AML-193 (cell line): Measurements from ENCODE around the gene RXFP4.
"Not testable (repeated sequence)": the region's sequence is repeated elsewhere in the genome, so short reads cannot be mapped to it uniquely, and the experiment has no call there.

Experiments
- DNase-seq, 2 experiments: peaks; one replicate each; lab custom pipeline; 2025; lab: John Stamatoyannopoulos, UW

Gene RXFP4, protein sequence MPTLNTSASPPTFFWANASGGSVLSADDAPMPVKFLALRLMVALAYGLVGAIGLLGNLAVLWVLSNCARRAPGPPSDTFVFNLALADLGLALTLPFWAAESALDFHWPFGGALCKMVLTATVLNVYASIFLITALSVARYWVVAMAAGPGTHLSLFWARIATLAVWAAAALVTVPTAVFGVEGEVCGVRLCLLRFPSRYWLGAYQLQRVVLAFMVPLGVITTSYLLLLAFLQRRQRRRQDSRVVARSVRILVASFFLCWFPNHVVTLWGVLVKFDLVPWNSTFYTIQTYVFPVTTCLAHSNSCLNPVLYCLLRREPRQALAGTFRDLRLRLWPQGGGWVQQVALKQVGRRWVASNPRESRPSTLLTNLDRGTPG

DNA sequence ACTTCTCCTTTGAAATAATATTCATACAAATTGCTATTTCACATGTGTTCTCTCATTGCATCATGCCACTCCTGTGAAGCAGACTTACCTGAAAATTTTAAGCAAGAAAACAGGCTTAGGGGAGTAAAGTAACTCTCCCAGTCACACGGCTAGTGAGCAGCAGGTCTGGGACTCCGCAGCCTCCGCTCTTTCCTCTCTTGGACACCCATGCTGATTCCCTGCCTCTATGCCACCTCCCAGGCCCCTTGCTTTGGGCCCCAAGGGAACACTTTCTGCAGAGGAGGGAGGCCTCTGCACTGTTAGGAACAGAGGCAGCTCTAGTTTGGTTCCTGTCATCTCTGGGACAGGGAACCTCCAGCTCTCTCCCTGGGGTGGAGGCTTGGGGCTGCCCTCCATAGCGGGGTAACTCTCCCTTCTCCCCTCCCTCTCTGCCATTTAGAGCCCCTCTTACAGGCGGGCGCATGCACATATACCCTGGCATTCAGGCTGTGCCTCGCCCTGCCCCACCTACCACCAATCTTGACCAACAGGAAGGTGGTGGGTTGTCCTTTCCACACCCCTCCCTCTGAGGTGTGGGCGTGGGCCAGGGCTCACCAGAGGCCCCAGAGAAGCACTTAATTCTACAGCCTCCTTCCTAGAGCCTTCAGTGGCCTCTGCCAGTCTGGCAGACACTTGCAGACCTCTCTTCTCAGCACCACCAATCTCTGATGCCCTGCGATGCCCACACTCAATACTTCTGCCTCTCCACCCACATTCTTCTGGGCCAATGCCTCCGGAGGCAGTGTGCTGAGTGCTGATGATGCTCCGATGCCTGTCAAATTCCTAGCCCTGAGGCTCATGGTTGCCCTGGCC, at the start of gene RXFP4:
RXFP4 (plus strand) TSS at position 646 of the 852 bp plus-strand sequence; CDS start at position 718, 72 bp downstream.
- DNase-seq = no peak

DNA sequence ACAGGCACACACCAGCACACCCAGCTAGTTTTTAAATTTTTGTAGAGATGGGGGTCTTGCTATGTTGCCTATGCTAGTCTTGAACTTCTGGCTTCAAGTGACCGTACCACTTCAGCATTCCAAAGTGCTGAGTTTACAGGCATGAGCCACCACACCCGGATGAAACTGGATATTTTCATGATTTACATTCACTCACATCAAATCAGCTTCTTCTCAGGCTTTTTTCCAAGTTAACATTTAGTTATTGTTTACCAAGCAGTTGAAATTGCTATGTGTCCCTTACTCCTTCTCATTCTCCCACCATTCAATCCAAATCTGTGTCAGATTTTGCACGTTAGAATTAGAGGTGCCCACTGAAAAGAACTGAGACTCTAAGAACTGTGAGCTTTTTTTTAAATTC, 48.6 kb upstream of the RXFP4 start:
- DNase-seq = no peak

DNA sequence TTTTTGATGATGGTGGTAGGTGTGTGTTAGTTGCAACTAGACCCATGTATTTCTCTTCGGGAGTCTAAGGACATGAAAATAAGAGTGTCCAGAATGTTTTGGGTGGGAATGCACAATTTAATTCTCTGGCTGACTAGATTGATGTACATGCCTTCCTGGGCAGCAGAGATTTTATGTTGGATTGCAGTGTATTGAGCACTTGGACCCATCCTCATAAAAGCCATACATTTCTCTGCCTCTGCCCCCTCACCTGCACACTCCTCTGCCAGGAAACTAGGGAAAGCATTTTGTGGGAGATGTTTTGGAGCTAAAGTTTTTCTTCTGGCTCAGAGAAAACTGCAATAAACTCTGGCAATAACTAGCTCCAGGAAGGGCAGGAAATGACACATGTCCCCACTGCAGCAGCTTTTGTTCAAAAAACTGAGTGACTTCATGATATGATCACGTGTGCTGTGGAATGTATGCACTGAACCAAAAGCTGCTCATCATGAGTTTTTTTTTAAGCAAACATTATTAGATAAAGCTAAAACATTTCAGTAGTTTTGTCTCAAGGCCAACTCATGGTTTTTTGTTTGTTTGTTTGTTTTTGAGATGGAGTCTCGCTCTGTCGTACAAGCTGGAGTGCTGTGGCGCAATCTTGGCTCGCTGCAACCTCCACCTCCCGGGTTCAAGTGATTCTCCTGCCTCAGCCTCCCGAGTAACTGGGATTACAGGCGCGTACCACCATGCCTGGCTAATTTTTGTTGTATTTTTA, 47.9 kb upstream of the RXFP4 start:
- peak; percentile 29 to 51 for DNase-seq

DNA sequence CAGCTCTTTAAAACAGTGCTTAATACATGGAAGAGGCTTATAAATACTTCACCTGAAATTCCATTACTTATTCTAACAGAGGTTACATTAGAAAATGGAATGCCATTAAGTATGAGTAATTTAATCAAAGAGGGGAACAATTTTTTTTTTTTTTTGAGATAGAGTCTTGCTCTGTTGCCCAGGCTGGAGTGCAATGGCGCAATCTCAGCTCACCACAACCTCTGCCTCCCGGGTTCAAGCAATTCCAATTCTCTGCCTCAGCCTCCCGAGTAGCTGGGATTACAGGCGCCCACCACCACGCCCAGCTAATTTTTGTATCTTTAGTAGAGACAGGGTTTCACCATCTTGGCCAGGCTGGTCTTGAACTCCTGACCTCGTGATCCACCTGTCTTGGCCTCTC, 45.8 kb upstream of the RXFP4 start:
- not testable (repeated sequence) for DNase-seq

DNA sequence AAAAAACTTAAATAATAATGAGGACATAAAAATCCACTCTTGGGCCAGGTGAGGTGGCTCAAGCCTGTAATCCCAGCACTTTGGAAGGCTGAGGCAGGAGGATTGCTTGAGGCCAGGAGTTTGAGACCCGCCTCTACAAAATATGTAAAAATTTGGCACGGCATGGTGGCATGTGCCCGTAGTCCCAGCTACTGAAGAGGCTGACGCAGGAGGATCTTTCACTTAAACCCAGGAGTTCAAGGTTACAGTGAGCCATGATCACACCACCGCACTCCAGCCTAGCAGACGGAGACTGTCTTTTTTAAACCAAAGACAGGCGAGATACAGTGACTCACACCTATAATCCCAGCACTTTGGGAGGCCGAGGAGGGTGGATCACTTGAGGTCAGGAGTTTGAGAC, 45.0 kb upstream of the RXFP4 start:
- DNase-seq = not testable (repeated sequence)

DNA sequence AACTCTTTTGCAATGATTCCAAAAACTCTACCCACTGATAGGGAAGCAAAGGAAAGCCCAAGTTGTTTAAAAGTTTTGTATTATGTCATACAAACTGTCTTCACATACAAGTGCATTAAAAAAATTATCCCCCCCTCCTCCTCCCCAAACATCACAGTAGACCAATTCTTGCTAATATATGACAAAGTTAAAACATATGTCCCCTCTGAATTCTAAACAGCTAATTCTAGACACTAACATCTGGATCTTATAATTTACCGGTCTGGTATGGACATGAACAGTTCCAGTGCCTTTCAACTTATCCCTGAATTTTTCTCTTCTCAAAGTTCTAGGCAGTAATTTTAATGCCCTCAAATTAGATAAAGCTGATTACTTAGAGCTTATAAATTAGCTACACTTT, 43.7 kb upstream of the RXFP4 start:
- no peak for DNase-seq

DNA sequence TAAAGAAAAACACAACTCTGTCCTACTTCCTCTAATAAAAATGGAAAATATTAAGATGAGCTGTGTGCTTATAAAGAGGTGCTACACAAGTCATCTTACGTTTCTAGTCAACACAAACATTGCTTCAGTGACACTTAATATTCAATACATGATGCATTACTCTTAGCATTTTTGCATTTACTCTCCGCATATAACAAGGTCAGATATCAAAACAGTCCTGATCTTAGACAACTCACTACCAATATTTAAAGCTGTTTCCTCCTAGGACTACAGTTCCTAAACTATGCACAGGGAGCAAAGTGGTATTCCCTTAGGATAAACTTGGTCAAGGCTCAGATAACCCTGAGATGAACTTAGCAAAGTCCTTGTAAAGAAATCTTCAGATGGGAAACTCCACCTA, 42.5 kb upstream of the RXFP4 start:
- no peak for DNase-seq

DNA sequence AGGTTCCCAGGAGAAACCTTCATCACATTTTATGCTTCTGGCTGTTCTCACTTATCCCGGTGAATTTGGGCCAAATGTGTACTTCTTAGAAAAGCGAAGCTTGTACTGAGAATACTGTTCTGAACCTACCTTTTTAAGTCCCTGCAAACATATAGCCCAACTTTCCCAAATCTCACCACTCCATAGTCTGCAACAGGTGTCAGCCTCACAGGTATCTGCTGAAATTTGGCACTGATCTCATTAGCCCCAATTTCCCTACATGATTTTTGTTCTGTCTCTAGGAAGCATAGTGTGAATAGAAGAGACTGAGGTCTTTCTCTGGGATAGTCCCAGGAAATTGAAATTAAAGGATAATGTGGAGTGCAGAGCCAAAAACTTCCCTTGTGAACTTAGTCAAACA, 41.8 kb upstream of the RXFP4 start:
- DNase-seq = no peak

DNA sequence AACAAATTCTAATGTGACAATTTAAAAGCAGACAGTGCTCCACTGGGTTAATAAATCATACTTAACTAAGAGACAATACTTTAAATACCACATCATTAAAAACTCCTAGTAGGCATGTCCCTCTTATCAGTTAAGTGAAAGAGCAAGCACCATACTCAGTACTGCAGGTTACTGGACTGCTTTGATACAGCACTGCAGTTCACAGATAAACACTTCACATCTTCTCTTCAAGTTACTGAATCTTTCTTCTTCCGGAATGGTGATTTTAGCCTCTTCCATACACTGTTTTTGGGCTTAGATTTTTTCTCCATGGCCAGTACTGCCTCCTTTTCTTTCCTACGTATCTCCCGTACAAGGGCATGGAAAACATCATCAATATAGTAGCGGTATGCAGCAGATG, 41.3 kb upstream of the RXFP4 start:
- DNase-seq = no peak

DNA sequence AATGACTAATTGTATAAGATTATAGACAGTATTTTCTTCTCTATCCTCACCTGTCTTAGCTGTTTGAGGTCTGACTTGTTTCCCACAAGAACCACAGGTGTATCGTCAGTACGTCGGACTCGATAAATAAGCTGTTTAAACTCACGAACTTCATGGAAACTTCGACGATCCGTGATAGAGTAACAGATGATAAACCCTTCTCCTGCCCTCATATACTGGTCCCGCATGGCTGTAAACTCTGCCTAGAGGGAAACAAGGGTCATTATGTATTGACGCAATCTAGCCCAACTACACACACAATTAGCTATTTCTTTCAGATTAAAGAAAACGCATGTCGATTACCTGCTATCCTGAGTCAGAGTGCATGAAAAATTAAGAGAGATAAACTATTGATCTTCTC, 37.2 kb upstream of the RXFP4 start:
- DNase-seq = no peak

DNA sequence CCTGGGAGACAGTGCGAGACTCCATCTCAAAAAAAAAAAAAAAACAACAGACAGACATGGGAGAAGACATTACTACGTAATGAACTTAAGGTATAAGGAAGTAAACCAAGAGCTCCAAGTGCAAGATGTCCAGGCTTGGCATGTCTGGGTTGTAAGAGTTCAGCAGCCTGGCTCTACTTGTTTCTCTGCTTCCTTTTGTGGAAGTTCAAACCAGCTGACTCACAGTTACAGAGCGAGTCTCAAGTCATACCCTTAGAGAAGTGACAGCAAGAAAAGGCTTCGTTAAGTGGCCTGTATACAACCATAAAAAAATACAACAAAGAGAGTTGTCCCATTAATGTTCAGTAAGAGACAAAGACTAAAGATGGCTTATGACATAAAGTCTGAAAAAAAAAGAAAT, 31.5 kb upstream of the RXFP4 start:
- peak; percentile 67 to 79 for DNase-seq

DNA sequence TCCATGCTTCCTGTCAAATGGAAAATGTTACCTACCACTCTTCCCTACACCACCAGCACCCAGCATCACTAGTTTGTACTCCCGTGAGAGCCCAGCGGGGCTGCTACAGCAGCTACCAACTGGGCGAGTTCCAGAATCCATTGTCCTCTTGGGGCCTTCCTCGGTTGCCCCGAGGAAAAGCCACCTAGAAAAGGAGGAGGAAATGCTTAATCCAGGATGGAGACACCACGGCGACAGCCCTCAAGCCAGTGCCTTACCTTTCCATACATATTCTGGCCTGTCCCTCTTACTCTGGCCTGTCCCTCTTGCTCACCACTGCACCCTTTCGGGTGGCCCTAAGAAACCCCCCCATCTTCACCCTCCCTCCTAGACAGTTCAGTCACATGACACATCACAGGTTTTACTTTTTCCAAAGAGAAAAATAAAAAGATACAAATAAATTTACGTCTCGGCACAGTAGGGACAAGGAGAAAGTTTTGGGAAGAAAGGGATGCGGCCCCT, 30.8 kb upstream of the RXFP4 start:
- no peak for DNase-seq

DNA sequence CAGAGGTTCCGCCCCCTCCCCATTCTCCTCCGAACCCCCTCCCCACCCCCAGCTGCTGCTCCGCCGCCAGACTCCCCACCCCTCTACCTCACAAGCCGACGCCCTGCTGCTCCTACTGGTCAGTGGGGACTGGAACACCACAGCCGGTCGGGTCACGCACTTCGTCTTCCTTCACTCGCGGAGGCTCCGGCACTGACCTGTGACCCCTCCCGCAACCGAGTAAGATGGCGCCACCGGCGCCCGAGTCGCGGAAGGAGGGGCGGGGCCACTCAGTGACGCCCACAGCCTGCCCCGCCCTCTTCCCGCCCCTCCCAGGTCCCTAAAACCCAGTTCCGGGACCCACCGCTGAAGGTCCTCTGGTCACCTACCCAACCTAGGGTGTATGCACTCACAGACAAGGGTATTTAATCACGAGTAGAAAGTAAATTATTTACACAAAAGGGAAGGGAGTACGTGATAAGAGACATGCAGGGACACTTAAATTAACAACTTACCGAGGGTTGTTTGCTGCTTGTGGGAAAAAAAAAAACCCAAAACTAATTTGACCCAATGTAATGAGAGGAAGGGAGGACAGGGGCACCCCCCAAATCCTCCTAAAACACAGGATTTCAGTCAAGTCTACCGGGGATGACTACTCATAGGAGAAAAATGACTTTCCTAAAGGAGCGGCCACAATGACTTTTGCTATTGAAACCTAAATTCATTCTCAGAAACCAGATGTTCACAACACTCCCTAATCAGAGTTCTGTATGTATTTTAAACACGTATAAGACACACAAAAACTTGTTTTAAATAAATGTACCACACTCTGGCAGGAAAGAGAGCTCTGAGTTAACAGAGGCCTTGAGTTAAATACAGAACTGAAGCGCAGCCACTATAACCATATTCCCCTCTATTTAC, 30.0 kb upstream of the RXFP4 start, which contains the start of gene RIT1:
RIT1 (minus strand) TSS at position 194 of the 900 bp plus-strand sequence. CDS start 588 bp downstream, outside the sequence.
- peak; percentile 53 to 75 for DNase-seq

DNA sequence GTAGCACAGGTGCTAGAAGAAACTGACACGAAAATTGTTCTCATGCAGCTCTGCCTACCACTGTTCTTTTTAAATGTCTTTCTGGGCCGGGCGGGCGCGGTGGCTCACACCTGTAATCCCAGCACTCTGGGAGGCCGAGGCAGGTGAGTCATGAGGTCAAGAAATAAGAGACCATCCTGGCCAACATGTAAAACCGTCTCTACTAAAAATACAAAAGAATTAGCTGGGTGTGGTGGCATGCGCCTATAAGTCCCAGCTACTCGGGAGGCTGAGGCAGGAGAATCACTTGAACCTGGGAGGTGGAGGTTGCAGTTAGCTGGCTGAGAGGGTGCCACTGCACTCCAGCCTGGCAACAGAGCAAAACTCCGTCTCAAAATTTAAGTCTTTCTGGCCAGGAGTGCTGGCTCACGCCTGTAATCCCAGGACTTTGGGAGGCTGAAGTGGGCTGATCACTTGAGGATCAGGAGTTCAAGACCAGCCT, 29.3 kb upstream of the RXFP4 start:
- DNase-seq = no peak

DNA sequence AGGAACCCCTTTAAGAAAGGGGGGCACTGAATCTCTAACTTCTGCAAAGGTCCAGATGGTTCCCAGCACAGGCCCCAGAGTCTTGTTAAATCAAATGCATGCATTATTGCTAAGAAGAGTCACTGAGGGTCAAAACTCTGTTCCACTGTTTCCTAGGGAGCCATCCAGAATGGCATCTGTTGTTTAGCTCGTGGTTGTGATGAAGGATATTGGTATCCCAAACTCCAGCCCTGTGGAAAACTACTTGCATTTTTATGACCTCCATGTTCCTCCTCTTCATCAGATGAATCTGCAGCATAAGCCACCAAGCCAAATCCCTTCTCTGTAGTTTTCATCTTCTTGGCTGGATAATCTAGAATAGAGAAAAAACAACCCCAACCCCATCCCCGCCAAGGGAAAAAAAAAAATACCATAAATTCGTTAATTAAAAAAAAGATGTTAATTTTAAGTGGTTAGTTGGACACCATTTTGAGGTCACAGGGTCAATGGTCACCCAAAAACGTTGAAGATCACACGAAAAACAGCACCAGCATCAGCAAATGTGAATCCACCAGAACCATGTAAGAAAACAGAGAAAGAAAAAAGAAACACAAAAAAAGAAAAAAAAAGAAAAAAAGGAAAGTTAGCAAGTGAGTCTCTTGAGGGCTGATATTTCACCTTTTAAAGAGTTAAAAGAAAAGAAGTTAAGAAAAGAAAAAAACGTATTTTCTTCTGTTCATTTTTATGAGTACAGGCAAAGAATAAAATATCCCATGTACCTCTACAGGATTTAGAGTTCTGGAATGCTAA, 27.3 kb upstream of the RXFP4 start:
- DNase-seq = no peak

DNA sequence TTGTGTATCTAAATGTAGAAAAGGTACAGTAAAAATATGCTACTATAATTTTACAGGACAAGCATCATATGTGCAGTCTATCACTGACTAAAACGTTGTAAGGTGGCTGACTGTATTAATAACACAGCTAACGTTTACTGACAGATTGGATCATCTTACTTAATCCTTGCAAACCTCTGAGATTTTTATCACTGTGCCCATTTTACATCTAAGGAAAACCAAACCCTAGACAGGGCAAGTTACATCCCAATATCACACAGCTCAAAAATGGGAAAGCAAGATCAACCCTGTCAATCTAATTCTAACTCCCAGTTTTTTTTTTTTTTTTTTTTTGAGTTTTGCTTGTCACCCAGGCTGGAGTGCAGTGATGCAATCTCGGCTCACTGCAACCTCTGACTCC, 22.8 kb upstream of the RXFP4 start:
- no peak for DNase-seq

DNA sequence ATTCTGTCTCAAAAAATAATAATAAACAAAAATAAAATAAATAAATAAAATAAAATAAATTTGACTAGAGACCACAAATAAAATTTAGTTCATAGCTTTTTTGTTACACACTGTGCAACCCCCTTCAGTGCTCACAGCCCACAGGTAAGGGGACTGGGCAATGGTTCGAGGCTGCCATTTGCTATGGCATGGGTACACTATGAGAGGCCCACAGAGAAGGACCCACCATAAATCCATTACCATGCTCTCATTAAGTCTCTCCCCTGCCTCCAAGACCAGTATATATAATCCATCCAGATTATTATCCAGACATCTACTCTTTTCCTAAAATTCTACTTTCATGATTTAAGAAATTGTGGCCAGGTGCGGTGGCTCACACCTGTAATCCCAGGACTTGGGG, 21.6 kb upstream of the RXFP4 start:
- DNase-seq = no peak

DNA sequence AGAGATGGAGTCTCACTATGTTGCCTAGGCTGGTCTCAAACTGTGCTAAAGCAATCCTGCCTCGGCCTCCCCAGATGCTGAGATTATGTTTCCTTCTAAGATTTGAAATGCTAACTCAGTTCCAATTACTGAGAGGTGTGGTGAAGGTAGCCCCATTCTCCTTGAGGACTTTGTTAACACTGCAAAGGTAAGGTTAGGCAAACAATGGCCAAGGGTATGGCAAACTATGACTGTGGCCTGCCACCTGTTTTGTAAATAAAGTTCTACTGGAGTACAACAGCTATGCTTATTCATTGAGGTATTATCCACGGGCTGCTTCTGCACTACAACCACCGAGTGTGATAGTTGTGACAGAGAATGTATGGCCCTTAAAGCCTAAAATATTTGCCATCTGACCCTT, 20.7 kb upstream of the RXFP4 start:
- DNase-seq = no peak

DNA sequence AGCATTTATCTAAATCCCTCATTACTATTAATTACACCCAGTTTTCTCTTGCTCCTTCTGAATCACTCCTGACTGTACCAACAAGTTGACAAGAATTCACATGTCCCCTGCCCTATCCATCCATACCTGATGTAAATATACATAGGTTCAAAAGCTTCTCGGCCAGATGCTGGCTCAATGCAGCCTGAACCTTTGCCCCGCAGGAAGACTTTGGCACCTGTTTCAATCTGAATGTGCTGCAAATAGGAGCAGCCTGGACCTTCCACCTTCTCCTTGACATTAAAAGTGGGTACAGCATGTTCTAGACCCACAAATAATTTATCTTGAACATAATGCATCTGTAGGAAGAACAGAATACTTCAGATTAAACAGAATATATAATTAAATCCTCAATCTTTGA, 15.9 kb upstream of the RXFP4 start:
- no peak for DNase-seq

DNA sequence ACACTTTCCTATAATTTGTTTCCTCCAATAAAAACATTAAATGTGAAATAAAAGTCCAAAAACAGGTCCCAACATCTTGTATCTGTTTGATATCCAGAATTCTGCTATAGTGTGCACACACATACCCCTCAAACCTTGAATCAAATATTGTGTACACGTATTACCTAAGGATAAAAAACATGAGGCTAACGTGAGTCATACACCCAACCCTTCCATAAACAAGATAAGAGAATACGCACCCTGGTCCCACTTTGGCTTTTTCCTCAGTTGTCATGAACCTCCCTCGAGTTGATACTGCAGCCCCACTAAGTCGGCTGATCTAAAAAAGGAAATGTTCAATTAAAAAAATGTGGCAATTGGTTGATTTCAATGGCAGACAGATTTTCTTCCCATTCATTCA, 12.4 kb upstream of the RXFP4 start:
- DNase-seq = no peak
